Right lobe of liver (tissue), 6 donors: ENCODE measurements around the gene FAT3. TPM values are rescaled to one million over a fixed set of nuclear protein-coding genes. Genes with fewer than 3 reads are reported as not detected.

Experiments
- ATAC-seq, 4 donors: fragments of 200-7000 bp; cut with Tn5 transposase; one replicate each; pipeline ENCODE4 v1.9.1; 2020; ENCODE audit warnings: mild to moderate bottlenecking in 4 of 4, moderate library complexity in 4 of 4
- DNase-seq, 3 donors: peaks; one replicate each; pipeline ENCODE4 v3.0.0-alpha.2; 2020
- H3K27ac ChIP-seq, 3 donors: fragments of 200-600 bp; one replicate each; pipeline ENCODE4 v1.8.0; 2022
- H3K27me3 ChIP-seq, 2 donors: fragments of 200-600 bp; one replicate each; pipeline ENCODE4 v1.8.0; 2022
- H3K36me3 ChIP-seq, 4 donors: fragments of 200-600 bp; sonication (generic) in 1 of 4; one replicate each; pipeline versions ENCODE4 v1.5.1 to v1.8.0; 2017 to 2022; ENCODE audit warnings: control low read depth in 1 of 4
- H3K4me1 ChIP-seq, 4 donors: fragments of 200-600 bp; sonication (generic) in 1 of 4; one replicate each; pipeline versions ENCODE4 v1.5.1 to v1.8.0; 2017 to 2022; ENCODE audit warnings: control low read depth in 1 of 4
- H3K4me3 ChIP-seq, 3 donors: fragments of 200-600 bp; one replicate each; pipeline ENCODE4 v1.8.0; 2022
- H3K9me3 ChIP-seq, 4 donors: fragments of 200-600 bp; sonication (generic) in 1 of 4; one replicate each; pipeline versions ENCODE4 v1.5.1 to v1.8.0; 2017 to 2022; ENCODE audit warnings: control low read depth in 1 of 4
- CTCF ChIP-seq, 4 donors: fragments of 200-600 bp in 3 of 4; fragments of 450-650 bp in 1 of 4; IDR thresholded peaks; one replicate each; pipeline versions ENCODE4 v1.5.1 to v1.8.0; 2016 to 2022; ENCODE audit warnings: antibody characterized with exemption in 4 of 4, mild to moderate bottlenecking in 2 of 4
- POLR2A ChIP-seq: fragments of 450-650 bp; IDR thresholded peaks from one replicate; pipeline ENCODE4 v1.6.1; 2017; ENCODE audit warnings: antibody characterized with exemption, mild to moderate bottlenecking
- WGBS: methylation state at CpG from one replicate; pipeline ENCODE4 v1.1.6; 2018; ENCODE audit warnings: low coverage, low lambda C conversion rate; ENCODE audit not compliant: insufficient coverage; ENCODE audit errors: missing lambda C conversion rate; 5-methylcytosine and 5-hydroxymethylcytosine counted together
- intact Hi-C, 2 donors: fragments of 100-400 bp; cut with DNase I; formaldehyde crosslinking; loops; one replicate each; pipeline versions ENCODE4 v1.11.2 to v1.14.1; 2022
- long read RNA-seq: library from polyadenylated mRNA; unstranded; transcript quantifications from one replicate; pipeline ENCODE4 v2.0.0, GENCODE V29; 2019
- total RNA-seq, 6 experiments: library from RNA; depleted of rRNA in 2 of 6; stranded (reverse); fragments of >200 nt in 2 of 6; fragmentation: NEBNext Ultra II Directional in 3 of 6; extraction: Animal tissue kit (Norgen Biotek cat#: 25700) in 3 of 6; gene quantifications; one replicate each; pipeline versions ENCODE4 v1.1.0 to v1.2.4, GENCODE V29; 2016 to 2023
- donor health status: DM: no; HTN: yes; CAD: no.
- donor health status: DM: no; HTN: no; CAD: no.
- donor health status: DM: no; HTN: no; CAD: no.
- donor health status: DM: no; HTN: yes; CAD: no.
- donor health status: DM: no; HTN: yes; CAD: no.

Gene FAT3
- under 1 TPM; 0.04 to 0.42 (median 0.12) TPM for total RNA-seq
- long read RNA-seq: 0 reads

DNA sequence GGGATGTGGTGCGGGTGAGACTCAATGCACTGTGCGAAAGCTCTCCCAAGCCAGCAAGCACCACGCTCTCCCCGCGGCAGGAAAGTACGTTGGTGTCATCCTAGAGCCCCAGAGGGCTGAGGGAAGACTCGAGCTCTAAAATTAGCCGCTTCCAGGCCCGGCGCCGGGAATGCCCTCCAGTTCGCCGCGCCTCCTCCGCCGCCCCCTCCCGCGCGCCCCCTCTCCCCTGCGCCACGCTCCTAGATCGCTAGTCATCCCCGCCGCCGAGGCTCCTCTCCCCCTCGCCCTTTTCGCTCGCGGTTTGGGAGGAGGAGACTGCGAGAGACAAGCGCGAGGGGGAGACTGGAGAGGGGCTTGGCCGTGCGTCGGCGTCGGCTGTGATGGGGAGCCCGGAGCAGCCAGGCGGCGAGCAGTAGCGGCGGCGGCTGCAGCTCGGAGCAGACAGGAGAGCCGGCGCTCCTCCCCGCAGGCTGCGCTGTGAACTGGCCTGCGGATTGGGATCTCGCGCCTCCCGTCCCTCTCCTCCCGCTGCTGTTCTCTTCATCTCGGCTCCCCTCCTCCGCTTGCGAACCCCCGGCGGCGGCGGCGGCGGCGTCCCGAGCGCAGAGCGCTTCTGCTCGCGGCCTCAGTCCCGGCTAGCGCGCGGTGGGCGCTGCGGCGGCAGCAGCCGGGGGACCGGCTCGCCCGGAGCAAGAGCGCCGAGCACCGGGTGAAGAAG lies at the start of gene FAT3:
TSS of gene FAT3 (plus strand) at position 412 of the 718 bp plus-strand sequence. CDS start 127,295 bp downstream, outside the sequence.
- DNase-seq (peak in 1 of 3 donors; percentile 25), ATAC-seq (peak; percentile 28 to 53 (median 45))
- TF ChIP-seq CTCF (IDR thresholded peaks at IDR 0.05) (no peak), POLR2A (no peak)
- intact Hi-C loops: no loop called here
- WGBS: 4% methylated on average over 8 of the region's 82 CpGs
- H3K9me3 ChIP-seq: no peaks in the 10 kb centered on the region
- H3K4me1 ChIP-seq: peaks cover 0 to 12% (median 0%) of the 10 kb centered on the region in 4 donors
- no peak within 1 kb of the TSS for H3K27ac ChIP-seq
- peak within 1 kb of the TSS in 2 of 3 donors; percentile 21 for H3K4me3 ChIP-seq
- H3K27me3 ChIP-seq: peaks cover 0 to 16% of the 10 kb centered on the region in 2 donors
- no peaks in the 10 kb centered on the region for H3K36me3 ChIP-seq

DNA sequence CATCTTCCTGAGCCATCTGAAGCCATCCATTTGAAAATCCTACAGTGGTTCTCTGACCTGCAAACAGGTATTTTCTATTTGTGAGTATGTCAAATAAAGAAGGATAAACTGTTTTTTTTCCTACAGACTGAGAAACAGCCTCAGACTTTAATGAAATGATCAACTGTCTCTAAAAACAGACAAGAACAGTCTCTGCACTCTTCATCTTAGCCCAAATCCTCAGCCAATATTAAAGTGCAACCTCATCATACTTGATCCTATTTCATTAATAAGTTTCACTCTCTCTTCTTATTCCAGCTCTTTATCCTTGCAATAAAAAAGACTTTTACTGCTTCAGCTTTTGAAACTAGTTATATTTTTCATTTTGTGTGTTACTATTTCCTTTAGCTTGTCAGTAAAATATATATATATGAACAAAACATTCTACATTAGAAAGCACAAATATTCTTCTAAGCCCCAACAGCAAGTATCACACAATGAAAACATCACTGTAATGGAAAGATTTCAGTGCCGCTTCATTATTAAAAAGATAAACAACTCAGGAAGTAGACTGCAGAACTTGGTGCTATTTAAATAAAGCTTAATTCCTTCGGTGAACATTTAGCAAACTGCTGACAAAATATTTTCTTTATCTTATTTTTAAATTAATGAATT lies 45.5 kb upstream of the FAT3 start:
- H3K27me3 ChIP-seq: no peaks in the 10 kb centered on the region
- DNase-seq (no peak), ATAC-seq (no peak)
- no peaks in the 10 kb centered on the region for H3K9me3 ChIP-seq
- TF ChIP-seq POLR2A (no peak), CTCF (IDR thresholded peaks at IDR 0.05) (no peak)
- no peak overlapping the region for H3K27ac ChIP-seq
- intact Hi-C loops: no loop called here
- no peaks in the 10 kb centered on the region for H3K4me1 ChIP-seq
- no peak overlapping the region for H3K4me3 ChIP-seq
- WGBS: 54% methylated on average over 2 of the region's 2 CpGs
- H3K36me3 ChIP-seq: no peaks in the 10 kb centered on the region

- no peaks in the 10 kb centered on the region for H3K27me3 ChIP-seq
- DNase-seq (no peak), ATAC-seq (no peak)
- intact Hi-C loops: no loop called here
- no peak for TF ChIP-seq CTCF (IDR thresholded peaks at IDR 0.05)
- no peaks in the 10 kb centered on the region for H3K4me1 ChIP-seq
- no peaks in the 10 kb centered on the region for H3K36me3 ChIP-seq
- H3K4me3 ChIP-seq: no peak overlapping the region
- H3K27ac ChIP-seq: no peak overlapping the region
- no peaks in the 10 kb centered on the region for H3K9me3 ChIP-seq
These were observed 44.4 kb upstream of the FAT3 start for GRCh38 chr11:92180226-92180625.

DNA sequence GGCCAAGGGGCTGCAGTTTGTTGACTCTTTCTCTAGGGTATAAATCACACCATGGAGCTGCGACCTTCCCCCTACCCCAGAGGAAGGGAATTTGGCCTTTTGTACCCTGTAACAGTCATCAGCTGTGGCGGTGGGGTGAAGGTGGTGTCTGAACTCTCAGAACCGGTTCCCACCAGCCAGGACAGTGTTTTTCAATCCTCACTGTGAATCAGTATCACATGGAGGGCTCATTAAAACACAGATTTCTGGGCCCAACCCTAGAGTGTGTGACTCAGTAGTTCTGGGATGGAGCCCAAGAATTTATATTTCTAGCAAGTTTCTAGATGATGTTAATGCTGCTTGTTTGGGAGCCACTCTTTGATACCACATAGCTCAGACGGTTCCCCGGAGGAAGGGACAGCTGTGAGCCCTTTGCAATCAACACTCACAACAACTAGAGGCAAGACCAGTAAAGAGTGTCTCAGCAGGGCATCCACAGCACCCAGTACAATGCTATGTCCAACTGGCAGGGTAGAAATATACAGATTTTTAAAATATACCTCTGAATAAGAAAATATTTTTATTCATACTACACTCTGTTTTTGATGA lies 43.9 kb upstream of the FAT3 start:
- WGBS: 41% methylated on average over 4 of the region's 5 CpGs
- H3K27ac ChIP-seq: no peak overlapping the region
- H3K4me3 ChIP-seq: no peak overlapping the region
- DNase-seq: no peak
- no peaks in the 10 kb centered on the region for H3K4me1 ChIP-seq
- H3K36me3 ChIP-seq: no peaks in the 10 kb centered on the region
- TF ChIP-seq CTCF (IDR thresholded peaks at IDR 0.05) (no peak), POLR2A (no peak)
- no peaks in the 10 kb centered on the region for H3K9me3 ChIP-seq
- H3K27me3 ChIP-seq: no peaks in the 10 kb centered on the region
- ATAC-seq: peak in 1 of 4 donors; percentile 16
- intact Hi-C loops: no loop called here
